Coronary artery (tissue), 2 donors: ENCODE data around the gene MMD.
"Not testable (repeated sequence)": the region's sequence is repeated elsewhere in the genome, so short reads cannot be mapped to it uniquely, and the experiment has no call there.

ENCODE experiments used
- DNase-seq: peaks from one replicate; pipeline ENCODE4 v3.0.0-alpha.2; 2017; ENCODE audit warnings: low spot score
- H3K27ac ChIP-seq, 2 donors: fragments of 200-600 bp; sonication (generic); one replicate each; pipeline ENCODE4 v1.5.1; 2016 to 2019
- H3K4me3 ChIP-seq: fragments of 200-600 bp; sonication (generic); 2 replicates; pipeline ENCODE4 v1.5.1; 2016; ENCODE audit warnings: mild to moderate bottlenecking, moderate library complexity
- TF ChIP-seq, protein P1 (sequence below): fragments of 200-600 bp; sonication (generic); IDR thresholded peaks from one replicate; pipeline ENCODE4 v1.5.1; 2019; ENCODE audit warnings: antibody characterized with exemption

Gene MMD

DNA sequence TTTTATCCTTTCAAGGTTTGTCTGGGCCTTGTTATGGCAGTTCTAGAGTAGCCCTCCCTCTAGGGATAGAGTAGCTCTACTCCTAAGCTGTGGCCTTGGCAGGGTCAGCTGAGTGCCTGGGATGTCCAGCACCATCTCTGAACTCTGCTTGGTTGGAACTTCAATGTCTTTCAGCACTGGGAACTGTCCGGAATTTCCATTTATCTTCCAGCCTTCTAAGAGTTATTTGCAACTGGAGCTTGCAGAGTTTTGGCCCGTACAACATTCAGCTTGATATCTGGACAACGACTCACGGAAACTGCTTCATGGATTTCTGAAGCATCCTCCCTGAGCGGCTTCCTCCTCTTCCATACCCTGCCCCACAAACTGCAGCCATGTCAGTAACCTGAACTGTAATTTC is 22.9 kb downstream of the MMD start:
- no peak for DNase-seq
- TF ChIP-seq, protein P1, sequence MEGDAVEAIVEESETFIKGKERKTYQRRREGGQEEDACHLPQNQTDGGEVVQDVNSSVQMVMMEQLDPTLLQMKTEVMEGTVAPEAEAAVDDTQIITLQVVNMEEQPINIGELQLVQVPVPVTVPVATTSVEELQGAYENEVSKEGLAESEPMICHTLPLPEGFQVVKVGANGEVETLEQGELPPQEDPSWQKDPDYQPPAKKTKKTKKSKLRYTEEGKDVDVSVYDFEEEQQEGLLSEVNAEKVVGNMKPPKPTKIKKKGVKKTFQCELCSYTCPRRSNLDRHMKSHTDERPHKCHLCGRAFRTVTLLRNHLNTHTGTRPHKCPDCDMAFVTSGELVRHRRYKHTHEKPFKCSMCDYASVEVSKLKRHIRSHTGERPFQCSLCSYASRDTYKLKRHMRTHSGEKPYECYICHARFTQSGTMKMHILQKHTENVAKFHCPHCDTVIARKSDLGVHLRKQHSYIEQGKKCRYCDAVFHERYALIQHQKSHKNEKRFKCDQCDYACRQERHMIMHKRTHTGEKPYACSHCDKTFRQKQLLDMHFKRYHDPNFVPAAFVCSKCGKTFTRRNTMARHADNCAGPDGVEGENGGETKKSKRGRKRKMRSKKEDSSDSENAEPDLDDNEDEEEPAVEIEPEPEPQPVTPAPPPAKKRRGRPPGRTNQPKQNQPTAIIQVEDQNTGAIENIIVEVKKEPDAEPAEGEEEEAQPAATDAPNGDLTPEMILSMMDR, result no peak

DNA sequence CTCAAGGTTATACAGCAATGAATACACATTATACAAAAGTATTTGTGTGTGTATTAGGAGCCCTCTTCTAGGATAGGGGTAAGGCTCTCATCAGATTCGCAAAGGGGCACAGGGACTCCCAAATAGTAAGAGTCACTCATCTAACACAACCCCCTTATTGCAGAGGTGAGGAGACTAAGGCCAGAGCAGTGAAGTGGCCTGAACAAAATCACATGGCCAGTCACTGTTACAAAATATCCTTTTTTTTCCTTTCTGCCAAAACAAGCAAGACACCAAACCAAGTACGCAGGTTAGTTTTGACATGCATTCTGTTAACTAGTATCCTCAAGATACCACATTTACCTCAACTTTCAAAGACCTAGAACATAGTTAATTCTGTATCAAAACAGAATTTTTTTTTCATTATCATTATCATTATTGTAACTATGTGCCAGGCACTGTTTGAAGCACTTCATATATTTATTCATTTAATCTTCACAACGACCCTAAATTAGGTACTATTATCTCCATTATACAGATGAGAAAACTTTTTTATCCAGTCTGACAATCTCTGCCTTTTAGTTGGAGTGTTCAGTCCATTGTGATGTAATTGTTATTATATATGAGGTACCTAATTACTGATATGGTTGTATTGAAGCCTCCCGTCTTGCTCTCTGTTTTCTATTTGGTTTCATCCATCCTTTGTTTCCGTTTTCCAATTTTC is 25.7 kb downstream of the MMD start:
- TF ChIP-seq, protein P1, result no peak
- no peak overlapping the region for H3K27ac ChIP-seq

More for the DNA sequence above, 22.9 kb downstream of the MMD start:
- Histone ChIP-seq H3K27ac (no peak overlapping the region), H3K4me3 (no peak overlapping the region)

DNA sequence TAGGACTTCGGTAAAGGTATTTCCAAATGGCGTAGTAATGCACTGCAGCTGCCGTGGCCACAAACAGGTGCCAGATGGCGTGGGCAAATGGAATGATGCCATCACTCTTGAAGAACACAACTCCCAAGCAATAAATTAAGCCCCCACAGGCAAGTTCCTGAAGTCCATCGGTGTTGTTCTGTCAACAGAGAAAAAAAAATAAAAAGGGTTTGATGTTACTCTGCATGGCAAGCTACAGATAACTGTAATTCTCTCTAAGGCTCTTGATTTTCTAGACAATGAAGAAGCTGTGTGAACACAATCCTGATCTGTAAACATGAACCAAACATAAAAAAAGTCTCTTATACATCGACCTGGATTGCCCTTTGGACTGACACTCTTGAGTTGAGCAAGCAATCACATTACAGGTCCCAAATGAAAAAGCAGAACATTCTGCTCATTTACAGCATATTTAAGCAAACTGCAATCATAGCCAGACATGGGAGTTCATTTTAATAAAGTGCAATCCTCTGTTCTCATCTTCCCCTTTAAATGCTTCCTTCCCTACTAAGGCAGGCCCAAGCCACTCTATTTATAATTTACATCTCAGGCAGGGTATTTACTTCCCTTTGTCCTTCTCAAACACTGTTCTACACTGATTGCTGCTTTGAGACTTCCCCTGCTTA is 27.1 kb downstream of the MMD start:
- no peak overlapping the region for H3K27ac ChIP-seq

More for the DNA sequence above, 25.7 kb downstream of the MMD start:
- no peak for DNase-seq
- H3K4me3 ChIP-seq, result no peak overlapping the region

DNA sequence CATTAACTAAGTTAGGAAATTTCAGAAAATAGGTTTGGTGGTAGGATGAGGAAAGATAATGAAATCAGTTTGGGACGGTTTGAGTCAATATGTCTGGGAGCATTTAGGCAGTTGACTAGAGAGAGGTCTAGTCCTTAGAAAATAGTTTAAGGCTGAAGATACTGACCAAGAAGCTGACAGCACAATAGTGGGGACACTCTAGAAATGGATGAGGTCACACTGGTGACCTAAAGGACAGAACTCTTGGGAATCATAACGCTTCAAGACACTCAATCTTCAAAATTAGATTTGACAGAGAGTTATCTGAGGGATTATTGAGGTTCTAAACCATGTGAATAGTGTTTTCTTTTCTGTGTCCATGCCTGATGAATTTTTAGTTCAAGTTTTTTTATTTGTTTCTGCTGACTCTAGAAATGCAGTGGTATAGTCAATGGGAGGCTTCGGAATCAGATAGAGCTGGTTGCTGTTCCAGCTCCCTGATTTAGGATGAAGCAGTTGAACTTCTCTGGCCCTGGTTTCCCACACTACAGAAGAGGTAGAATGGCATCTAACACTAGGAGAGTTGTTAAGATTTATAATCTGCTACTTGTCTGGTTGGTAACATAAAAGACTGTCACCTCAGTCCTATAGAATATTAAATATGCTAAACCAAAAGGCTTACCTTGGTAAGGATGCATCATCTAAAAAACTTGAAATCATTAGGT is 29.7 kb downstream of the MMD start:
- H3K27ac ChIP-seq, result no peak overlapping the region
- no peak overlapping the region for H3K4me3 ChIP-seq
- DNase-seq, result no peak
- TF ChIP-seq, protein P1, result no peak

More for the DNA sequence above, 27.1 kb downstream of the MMD start:
- TF ChIP-seq, protein P1, result no peak
- DNase-seq, result no peak
- no peak overlapping the region for H3K4me3 ChIP-seq

DNA sequence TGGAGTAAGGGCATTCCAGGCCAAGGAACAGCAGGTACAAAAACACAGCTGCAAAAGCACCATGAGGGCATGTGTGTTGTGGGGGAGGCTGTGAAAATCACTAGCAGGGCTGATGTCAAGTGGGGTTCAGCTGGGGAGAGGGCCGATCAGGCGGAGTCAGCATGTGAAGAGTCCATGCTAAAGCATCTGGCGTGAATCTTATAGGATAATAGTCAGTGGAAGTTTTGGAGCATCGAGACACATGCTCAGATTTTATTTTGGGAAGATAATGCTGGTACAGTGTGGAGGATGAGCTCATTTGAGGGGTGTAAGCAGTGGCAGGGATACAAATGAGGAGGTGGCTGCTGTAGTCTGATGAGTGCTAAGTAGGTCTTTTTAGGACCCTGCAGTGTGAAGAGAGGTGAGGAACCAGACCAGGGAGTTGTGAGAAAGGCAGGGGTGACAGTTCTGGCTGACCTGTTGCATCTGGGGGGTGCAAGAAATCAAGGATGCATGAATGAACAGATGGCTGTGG is 30.3 kb downstream of the MMD start:
- H3K27ac ChIP-seq, result no peak overlapping the region
- TF ChIP-seq, protein P1, result no peak
- H3K4me3 ChIP-seq, result no peak overlapping the region
- no peak for DNase-seq

DNA sequence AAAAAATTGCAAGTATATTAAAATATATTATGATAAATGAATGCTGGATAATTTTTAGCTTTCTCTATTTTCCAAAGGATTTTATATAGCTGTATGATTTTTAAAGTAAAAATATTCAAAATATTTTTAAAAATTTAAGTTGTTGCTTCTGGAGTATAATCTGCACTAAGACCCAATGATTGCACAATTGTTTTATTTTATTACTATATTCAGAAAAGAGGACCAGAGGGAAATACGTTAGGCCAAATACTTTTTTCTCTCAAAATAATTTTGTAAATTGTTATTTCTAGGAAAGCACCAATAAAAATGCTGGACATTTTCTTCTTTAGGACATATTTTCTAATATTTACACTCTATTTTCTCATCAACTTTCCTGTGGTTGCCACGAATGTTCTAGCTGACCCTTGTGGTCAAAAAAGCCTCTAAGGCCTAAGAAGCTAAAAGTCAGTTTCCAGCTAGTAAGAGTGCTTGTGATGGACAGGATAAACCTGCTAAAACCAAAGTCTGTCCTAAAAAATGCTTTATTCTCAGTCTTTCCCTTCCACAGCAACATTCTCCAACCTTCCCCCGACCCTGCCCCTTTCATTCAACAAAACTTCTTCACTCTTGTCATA is 31.2 kb downstream of the MMD start:
- no peak for DNase-seq
- Histone ChIP-seq H3K4me3 (no peak overlapping the region), H3K27ac (no peak overlapping the region)
- TF ChIP-seq, protein P1, result no peak

DNA sequence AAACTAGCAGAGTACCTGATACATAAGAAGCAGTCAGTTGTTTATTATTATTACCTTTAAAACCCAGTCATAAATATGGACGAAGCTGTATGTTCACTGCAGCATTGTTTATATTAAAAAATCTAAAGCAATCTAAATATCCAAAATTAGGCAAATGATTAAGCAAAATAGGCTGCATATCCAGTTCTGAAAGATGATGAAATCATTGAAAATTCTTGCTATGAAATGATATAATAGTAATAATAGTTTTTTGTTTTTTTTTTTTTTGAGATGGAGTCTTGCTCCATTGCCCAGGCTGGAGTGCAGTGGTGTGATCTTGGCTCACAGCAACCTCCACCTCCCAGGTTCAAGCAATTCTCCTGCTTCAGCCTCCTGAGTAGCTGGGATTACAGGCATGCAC is 31.9 kb downstream of the MMD start:
- H3K4me3 ChIP-seq, H3K27ac ChIP-seq, DNase-seq: not testable (repeated sequence)
